ENCODE measurements around the gene DPH3. TPM values are rescaled to one million over a fixed set of nuclear protein-coding genes. Genes with fewer than 3 reads are reported as not detected.

The DPH3 gene
- total and polyA plus RNA-seq, 2 experiments from 2014 or later = 15.3 to 84.3 TPM

GRCh38 chr3:16308727-16309126, 44.0 kb upstream of the DPH3 start:
- no peak overlapping the region for H3K27ac ChIP-seq (ENCODE audit: low read depth)
- peaks cover 25% of the 10 kb centered on the region for H3K4me1 Mint-ChIP-seq

More at GRCh38 chr3:16308727-16309126, 44.0 kb upstream of the DPH3 start:
- H3K27me3 ChIP-seq (ENCODE audit: insufficient read depth) = no peaks in the 10 kb centered on the region
- H3K9me2 ChIP-seq (ENCODE audit: insufficient read depth) = no peaks in the 10 kb centered on the region
- no peak overlapping the region for H3K4me3 ChIP-seq
- H3F3A ChIP-seq (replicated peaks; ENCODE audit: low read depth) = no peaks in the 10 kb centered on the region
- no peak overlapping the region for H3K4me2 ChIP-seq
- ATAC-seq (no peak), DNase-seq (ENCODE audit: low spot score) (no peak)
- Mint-ChIP-seq H3K9me3 (no peaks in the 10 kb centered on the region), H3K27me3 (ENCODE audit: insufficient read depth, low read depth, poor library complexity) (peaks cover 3% of the 10 kb centered on the region), H3K4me3 (no peak overlapping the region), H3K27ac (no peak overlapping the region), H3K36me3 (ENCODE audit: low read depth) (peaks cover 23% of the 10 kb centered on the region)
- H3K79me2 ChIP-seq (replicated peaks; ENCODE audit: insufficient read depth) = no peaks in the 10 kb centered on the region; the same call in 1 of the 2 replicates
- no peaks in the 10 kb centered on the region for H3K36me3 ChIP-seq (ENCODE audit: insufficient read depth)
- TF ChIP-seq CREB1 (CRISPR knock-in tag; IDR thresholded peaks at IDR 0.05; ENCODE audit: low read depth) = no peak
- no peak for TF ChIP-seq ZNF114 (CRISPR knock-in tag; IDR thresholded peaks at IDR 0.05)
- TF ChIP-seq CTCF (conservative IDR thresholded peaks at IDR 0.05; ENCODE audit: low read depth in 2 of 2) = no peak
- TF ChIP-seq JUNB (IDR thresholded peaks at IDR 0.05; ENCODE audit: unreplicated experiment) = no peak
- TF ChIP-seq REST (IDR thresholded peaks at IDR 0.05; ENCODE audit: unreplicated experiment) = no peak
- TF ChIP-seq EZH2 (IDR thresholded peaks at IDR 0.05; ENCODE audit: low read depth, unreplicated experiment) = no peak
- no peak for TF ChIP-seq ETS1 (IDR thresholded peaks at IDR 0.05)
- TF ChIP-seq EZH2phosphoT487 (IDR thresholded peaks at IDR 0.05; ENCODE audit: unreplicated experiment) = no peak
- no peak for TF ChIP-seq STAT1 (IDR thresholded peaks at IDR 0.05; ENCODE audit: unreplicated experiment)
- no peak for TF ChIP-seq ZNF462 (CRISPR knock-in tag; IDR thresholded peaks at IDR 0.05)
- no peak for TF ChIP-seq POLR2AphosphoS5 (IDR thresholded peaks at IDR 0.05; ENCODE audit: low read depth)
- no peaks in the 10 kb centered on the region; the same call in 1 of the 2 replicates for H4K20me1 ChIP-seq (replicated peaks; ENCODE audit: insufficient read depth)
- no peak overlapping the region for H2AFZ ChIP-seq
- H3K4me1 ChIP-seq (ENCODE audit: insufficient read depth) = no peaks in the 10 kb centered on the region; the same call in 1 of the 2 replicates
